GM11168 (cell line): ENCODE measurements around the gene UNC13D.

ENCODE experiments used
- in situ Hi-C: fragments of 300-500 bp; cut with MboI; formaldehyde crosslinking; loops from one replicate; pipeline ENCODE4 v1.12.0; 2022; ENCODE audit warnings: low sequenced_read_pairs; ENCODE audit not compliant: unreplicated experiment

Gene UNC13D

GRCh38 chr17:75809631-75810111 is 34.5 kb downstream of the UNC13D start:
- in situ Hi-C loops, result no loop called here

DNA sequence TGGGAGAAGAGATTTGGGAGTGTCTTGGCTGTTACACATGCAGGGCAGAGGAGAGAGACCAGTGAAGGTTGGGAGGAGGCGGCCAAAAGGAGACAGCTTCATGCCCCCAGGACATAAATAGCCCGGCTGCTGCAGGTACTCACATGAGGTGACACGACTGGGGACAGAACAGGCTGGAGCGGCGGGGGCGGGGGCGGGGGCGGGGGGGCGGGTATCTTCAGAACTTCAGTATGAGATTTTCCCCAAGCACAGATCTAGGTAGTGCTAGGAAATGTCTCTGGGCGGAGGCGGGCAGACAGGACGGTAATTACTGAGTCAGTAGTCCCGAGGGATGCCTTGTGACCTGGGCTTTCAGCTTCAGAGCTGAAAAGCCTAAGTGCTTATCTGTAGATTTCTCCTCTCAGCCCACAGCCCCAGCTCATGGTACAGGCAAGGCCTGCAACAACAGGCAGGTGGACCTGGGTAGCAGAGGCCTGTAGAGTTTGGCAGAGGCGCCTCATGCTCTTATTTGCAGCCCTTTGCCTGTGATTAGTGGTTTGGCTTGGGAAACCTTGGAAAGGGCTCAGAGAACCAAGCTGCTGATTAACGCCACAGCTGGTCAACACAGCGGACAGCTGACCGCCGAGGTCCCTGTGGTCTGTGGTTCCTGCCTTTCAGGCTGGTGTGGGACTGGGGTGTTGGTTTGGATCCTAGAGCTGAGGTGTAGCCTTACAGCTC is 35.1 kb downstream of the UNC13D start:
- in situ Hi-C loops, result no loop called here

DNA sequence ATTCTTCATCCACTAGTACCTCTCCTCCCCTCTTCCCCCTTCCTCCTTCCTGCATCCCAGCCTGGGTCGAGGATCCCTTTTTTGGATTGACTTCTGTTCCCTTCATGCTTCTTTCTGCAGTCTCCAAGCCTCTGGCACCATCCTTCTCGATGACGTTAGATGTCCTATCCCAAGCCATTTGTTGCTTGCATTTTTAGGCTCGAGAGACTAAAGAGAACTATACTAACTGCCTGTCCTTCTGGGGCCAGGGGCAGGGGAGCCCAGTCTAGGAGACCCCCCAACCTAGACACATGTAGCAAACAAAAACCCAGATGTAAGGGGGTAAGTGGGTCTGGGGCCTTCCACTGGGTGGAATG is 35.7 kb downstream of the UNC13D start:
- in situ Hi-C loops, result no loop called here

GRCh38 chr17:75807861-75808260 is 36.3 kb downstream of the UNC13D start:
- in situ Hi-C loops, result no loop called here

- in situ Hi-C loops, result no loop called here
Measured at GRCh38 chr17:75806822-75807500, 37.2 kb downstream of the UNC13D start.

DNA sequence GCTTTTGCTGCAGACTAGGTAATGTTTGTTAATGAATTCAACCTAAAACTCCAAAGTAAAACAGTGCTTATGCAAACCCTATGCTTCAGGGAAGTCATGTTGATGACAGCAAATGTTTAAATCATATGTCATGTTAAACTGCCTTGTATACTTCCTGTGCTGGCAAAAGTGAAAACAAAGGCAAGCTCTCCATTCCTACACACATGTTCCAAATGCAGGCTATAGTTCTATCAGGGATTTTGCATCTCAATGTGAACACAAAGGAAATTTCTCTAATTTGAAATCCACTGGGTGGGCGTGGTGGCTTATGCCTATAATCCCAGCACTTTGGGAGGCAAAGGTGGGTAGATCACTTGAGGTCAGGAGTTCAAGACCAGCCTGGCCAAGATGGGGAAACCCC is 40.3 kb downstream of the UNC13D start:
- in situ Hi-C loops, result no loop called here

DNA sequence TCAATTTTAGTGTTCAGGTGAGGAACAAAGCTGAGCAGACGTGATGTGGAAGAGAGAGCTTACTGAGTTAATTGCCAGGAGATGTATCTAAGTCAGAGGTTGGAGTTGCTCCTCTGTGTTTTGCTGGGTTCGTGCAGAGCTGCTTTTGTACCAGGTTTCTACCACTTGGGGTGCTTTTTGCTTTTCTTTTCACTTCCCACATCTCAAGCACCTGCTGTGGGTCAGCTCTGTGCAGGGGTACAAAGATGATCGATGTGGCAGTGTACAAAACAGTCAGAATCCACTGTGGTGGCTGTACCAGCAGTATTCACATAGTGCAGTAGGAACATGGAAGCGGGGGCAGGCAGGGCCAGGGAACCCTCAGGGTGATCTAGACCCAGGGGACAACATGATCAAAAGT is 44.8 kb downstream of the UNC13D start:
- in situ Hi-C loops, result no loop called here

- in situ Hi-C loops, result no loop called here
Measured at GRCh38 chr17:75795820-75796607, 48.2 kb downstream of the UNC13D start.

GRCh38 chr17:75793460-75793859 is 50.7 kb downstream of the UNC13D start:
- in situ Hi-C loops, result no loop called here

GRCh38 chr17:75791254-75791653 is 53.0 kb downstream of the UNC13D start:
- in situ Hi-C loops, result no loop called here

DNA sequence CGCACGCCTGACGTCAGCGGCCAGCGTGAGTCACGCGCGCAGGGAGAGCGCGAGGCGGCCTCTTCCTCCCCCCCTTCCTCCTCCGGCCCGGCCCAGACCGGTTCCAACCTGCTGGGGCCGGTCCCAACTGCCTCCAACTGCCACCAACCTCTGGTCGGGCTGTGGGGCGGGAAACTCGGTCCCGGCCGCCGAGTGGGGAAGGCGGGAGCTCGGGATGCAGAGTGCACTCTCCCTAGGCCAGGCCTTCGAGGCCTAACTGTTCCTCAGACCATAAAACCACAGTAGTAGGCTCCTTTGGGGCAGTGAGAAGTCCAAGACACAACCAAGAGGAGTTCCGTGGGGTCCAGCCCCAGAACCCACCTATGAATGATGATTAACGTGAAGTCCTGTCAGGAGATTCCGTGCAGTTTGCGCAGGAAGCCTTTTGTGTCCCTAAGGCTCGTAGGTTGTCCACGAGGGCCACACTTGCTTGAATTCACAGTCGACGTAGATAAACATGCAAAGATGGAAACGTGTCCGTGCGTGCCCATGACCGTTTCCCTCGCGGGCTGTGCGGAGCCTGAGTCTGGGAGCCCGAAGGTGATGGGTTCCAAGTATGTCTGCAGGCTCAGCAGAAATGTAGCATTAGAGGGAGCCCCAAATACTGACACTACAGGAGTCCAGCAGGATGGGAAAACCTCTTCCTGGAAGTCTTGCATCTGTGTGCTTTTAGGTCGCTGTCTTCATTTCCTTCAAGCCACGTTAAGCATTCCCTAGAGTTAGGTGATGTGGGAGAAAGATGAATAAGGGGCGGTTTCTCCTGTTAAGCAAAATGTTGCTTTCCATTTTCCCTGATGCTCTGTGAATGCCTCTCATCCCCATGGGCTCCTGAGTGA is 59.0 kb downstream of the UNC13D start:
- in situ Hi-C loops, result no loop called here

DNA sequence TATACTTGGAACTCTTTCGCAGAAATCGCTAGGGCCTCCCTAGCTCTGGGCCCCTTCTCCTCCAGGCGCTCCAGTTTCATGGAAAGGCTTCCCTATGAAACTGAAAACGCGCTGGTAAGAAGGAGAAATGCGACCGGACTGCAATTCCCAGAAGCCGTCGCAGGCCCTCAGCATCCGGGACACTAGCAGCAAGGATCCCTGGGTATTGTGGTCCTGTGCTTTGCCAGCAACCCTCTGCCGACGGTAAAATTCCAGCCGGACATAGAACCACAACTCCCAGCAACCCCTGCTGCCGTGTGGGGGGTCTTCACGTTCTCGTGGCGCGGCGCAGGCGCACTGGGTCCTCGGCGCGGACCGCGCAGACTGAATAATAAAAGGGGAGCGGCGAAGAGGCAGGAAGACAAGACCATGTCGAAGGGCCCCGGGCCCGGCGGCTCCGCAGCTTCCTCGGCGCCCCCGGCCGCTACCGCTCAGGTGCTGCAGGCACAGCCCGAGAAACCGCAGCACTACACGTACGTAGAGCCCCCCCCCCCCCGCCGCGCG is 59.7 kb downstream of the UNC13D start, which contains the start of gene UNK:
Gene UNK (plus strand): TSS at position 334 of the 543 bp plus-strand sequence. CDS start 75 bp downstream, at position 409.
- in situ Hi-C loops, result no loop called here

DNA sequence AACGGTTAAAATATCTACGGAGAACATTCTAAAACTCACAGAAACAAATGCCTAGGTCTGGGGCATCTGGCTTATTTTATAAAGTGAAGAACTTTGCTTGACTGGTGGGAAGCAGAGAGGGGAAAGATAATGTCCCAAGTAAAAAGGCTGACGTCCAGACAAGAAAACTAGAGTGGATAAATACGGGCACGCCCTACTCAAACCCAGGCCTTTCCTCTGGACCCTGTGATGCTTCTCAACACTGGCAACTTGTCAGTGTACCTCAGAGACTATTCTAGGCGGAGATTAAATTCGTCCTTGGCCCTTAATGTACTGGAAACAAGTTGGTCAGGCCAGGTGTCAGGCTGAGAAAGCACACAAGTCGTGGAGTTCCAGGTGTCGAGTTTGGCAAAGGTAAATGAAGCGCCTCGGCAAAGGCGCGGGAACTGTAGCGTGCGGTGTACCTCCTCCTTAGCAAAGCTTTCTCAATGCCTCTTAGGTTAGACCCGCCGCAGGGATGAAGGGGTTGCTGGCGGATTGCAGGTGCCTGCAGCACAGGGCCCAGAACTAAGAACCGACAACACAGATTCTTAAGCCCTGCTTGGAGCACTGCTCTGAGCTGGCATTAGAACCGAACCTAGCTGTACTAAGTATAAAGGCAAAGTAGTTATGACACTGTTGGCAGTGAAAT is 60.3 kb downstream of the UNC13D start:
- in situ Hi-C loops, result no loop called here

GRCh38 chr17:75783069-75783783 is 61.0 kb downstream of the UNC13D start:
- in situ Hi-C loops, result no loop called here

DNA sequence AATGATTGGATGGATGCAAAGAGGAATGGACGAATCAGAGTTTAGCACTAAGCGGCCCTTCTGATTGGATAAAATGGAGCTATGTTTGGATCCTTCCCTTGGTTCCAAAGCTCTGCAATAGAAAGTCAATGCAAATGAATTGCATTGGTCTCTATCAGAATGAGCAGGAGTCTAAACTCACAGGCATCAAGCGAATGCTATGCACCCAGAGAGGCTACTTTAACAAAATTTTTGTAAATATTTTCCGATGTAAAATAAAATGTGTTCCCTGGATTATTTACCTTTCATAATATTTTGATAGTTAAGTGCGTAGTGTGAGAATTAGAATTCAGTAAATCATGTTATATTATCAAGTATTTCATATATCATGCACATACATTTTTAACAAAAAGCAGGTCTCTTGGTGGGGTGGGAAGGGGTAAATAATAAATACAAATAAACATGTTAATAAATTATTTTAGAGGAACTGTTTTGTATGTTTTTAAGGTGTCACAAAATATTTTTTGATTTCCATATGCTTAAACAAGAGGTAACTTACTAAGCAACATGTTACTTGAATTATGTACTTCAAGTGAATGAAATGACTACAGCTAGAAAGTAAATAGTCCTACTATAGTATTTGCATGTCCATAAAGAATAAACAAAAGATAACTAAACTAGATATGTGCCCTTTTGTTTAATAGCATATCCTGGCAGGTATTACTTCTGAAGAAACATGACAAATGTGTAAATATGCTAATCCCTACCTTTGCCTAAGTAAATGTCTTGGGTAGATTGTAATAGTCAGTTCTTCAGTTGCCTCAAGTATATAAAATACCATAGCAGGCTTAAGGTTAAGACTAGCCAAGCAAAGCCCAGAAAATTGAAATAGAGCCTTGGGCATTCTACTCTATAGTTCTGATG is 64.0 kb downstream of the UNC13D start:
- in situ Hi-C loops, result no loop called here

DNA sequence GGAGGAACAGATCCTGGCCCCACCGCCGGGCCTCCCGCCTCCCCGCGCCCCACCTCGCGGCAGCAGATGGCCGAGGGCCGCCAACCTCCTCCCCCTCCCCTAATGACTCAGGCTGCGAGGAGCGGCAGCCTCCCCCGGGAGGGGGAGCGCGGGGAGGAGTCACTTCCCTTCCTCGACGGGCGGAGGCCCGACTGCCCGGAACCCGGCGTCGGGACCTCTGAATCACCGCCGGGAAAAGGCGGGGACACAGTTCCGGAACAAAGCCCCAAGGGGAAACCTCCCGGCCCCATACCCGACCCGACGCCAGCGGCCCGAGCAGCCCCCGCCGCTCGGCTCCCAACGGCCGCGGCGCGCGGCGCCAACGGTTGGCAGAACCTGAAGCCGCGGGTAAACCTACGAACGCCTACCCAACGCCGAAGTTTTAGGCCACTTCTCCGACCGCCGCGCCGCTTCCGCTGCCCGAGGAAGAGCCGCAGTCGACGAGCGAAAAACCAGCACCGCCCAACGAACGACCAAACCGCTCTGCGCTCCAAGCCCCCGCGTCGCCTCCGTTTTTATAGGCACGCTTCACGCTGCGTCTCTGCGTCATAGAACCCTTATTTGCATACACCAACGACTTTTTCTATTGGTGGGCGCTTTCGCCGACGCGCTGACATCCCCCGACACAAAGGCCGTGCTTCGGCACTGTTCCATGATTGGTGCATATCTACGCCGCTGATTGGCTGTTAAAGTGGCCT is 64.8 kb downstream of the UNC13D start:
- in situ Hi-C loops, result no loop called here

GRCh38 chr17:75778861-75779249 is 65.3 kb downstream of the UNC13D start:
- in situ Hi-C loops, result no loop called here
